Keratinocyte (primary cell): ENCODE measurements around the gene SH2D4B. TPM values are rescaled to one million over a fixed set of nuclear protein-coding genes. Genes with fewer than 3 reads are reported as not detected.

Source experiments
- DNase-seq: peaks from one replicate; pipeline ENCODE4 v3.0.0-alpha.2; 2011; ENCODE audit warnings: low read depth, missing footprints, low spot score
- FAIRE-seq: peaks from 2 replicates; lab custom pipeline; 2011; peaks lifted over from hg19 to GRCh38; lab: Jason Lieb, UNC
- H2AFZ ChIP-seq: 2 replicates; pipeline ENCODE4 v1.6.0; 2012; ENCODE audit warnings: low read length, control low read depth, inconsistent platforms; ENCODE audit not compliant: control insufficient read depth
- H3K27ac ChIP-seq: 2 replicates; pipeline ENCODE4 v1.5.1; 2011; ENCODE audit warnings: low read length; ENCODE audit not compliant: control insufficient read depth, insufficient read depth
- H3K27me3 ChIP-seq: 3 replicates; pipeline ENCODE4 v1.6.0; 2011; ENCODE audit warnings: low read length; ENCODE audit not compliant: control insufficient read depth, insufficient read depth; ENCODE audit errors: extremely low read depth
- H3K36me3 ChIP-seq, 2 experiments: 2 replicates in 1 of 2; 3 replicates in 1 of 2; pipeline ENCODE4 v1.5.1; 2011; ENCODE audit warnings: low read length in 2 of 2, mild to moderate bottlenecking in 1 of 2; ENCODE audit not compliant: control insufficient read depth in 2 of 2, insufficient read depth in 2 of 2; ENCODE audit errors: extremely low read depth in 1 of 2
- H3K4me1 ChIP-seq: 3 replicates; pipeline ENCODE4 v1.5.1; 2011; ENCODE audit warnings: low read length; ENCODE audit not compliant: control insufficient read depth, insufficient read depth; ENCODE audit errors: extremely low read depth
- H3K4me2 ChIP-seq: 3 replicates; pipeline ENCODE4 v1.6.0; 2011; ENCODE audit warnings: low read depth, low read length; ENCODE audit not compliant: control insufficient read depth, insufficient read depth; ENCODE audit errors: extremely low read depth
- H3K4me3 ChIP-seq, 3 experiments: fragments of 200-600 bp in 1 of 3; sonication (generic) in 1 of 3; 2 replicates in 2 of 3; 3 replicates in 1 of 3; pipeline ENCODE4 v1.5.1; 2011 to 2016; ENCODE audit warnings: low read length in 3 of 3, mild to moderate bottlenecking in 3 of 3, control low read depth in 2 of 3, inconsistent platforms in 1 of 3, low read depth in 1 of 3, mixed read lengths in 1 of 3, mixed run types in 1 of 3, moderate library complexity in 1 of 3; ENCODE audit not compliant: control insufficient read depth in 2 of 3, insufficient read depth in 2 of 3; ENCODE audit errors: extremely low read depth in 1 of 3
- H3K79me2 ChIP-seq: 2 replicates; pipeline ENCODE4 v1.6.0; 2012; ENCODE audit warnings: low read length; ENCODE audit not compliant: control insufficient read depth, insufficient read depth
- H3K9ac ChIP-seq: 3 replicates; pipeline ENCODE4 v1.6.0; 2011; ENCODE audit warnings: low read length; ENCODE audit not compliant: control insufficient read depth, insufficient read depth; ENCODE audit errors: extremely low read depth
- H3K9me1 ChIP-seq: 3 replicates; pipeline ENCODE4 v1.6.0; 2011; ENCODE audit warnings: low read length; ENCODE audit not compliant: control insufficient read depth, insufficient read depth; ENCODE audit errors: extremely low read depth
- H3K9me3 ChIP-seq: 2 replicates; pipeline ENCODE4 v1.5.1; 2012; ENCODE audit warnings: low read depth, low read length; ENCODE audit not compliant: control insufficient read depth
- H4K20me1 ChIP-seq: 3 replicates; pipeline ENCODE4 v1.6.0; 2011; ENCODE audit warnings: low read length; ENCODE audit not compliant: control insufficient read depth, insufficient read depth; ENCODE audit errors: extremely low read depth
- CTCF ChIP-seq, 3 experiments: IDR thresholded peaks in 1 of 3; conservative IDR thresholded peaks in 1 of 3; optimal IDR thresholded peaks in 1 of 3; 2 replicates in 2 of 3; 3 replicates in 1 of 3; pipeline versions ENCODE3 to v1.5.1; 2011; ENCODE audit warnings: low read length in 3 of 3, mild to moderate bottlenecking in 3 of 3, moderate library complexity in 2 of 3, control low read depth in 1 of 3, inconsistent platforms in 1 of 3; ENCODE audit not compliant: insufficient read depth in 2 of 3; ENCODE audit errors: extremely low read depth in 1 of 3
- EZH2 ChIP-seq: IDR thresholded peaks from one replicate; pipeline ENCODE4 v1.6.1; 2012; ENCODE audit warnings: inconsistent platforms, mild to moderate bottlenecking, low read length, moderate library complexity
- dilution Hi-C: fragments of 300-500 bp; cut with MboI; formaldehyde crosslinking; loops from one replicate; pipeline ENCODE4 v1.7.0; 2020; ENCODE audit warnings: low sequenced_read_pairs; ENCODE audit not compliant: extremely low pct_ligation_motif_present
- polyA plus RNA-seq, 5 experiments: library from polyadenylated mRNA; depleted of rRNA in 3 of 5; stranded (reverse) in 3 of 5; stranded (forward) in 1 of 5; unstranded in 1 of 5; fragments of >200 nt; gene quantifications; 1 replicate in 1 of 5; 2 replicates in 3 of 5; 3 replicates in 1 of 5; pipeline versions ENCODE4 v1.2.1 to v1.2.3, GENCODE V29; 2011 to 2012; ENCODE audit warnings: missing spikeins in 2 of 5, low read depth in 1 of 5, low replicate concordance in 1 of 5

The SH2D4B gene
- polyA plus RNA-seq, 1 donor (not counting 4 experiments of a cell fraction or from before 2014, with no cell fraction given), result 0.22 TPM

- Histone ChIP-seq H3K36me3 (no peaks in the 10 kb centered on the region), H3K4me1 (peaks cover 32% of the 10 kb centered on the region), H3K9me1 (no peaks in the 10 kb centered on the region), H3K27me3 (no peaks in the 10 kb centered on the region), H4K20me1 (no peaks in the 10 kb centered on the region), H3K79me2 (no peaks in the 10 kb centered on the region), H3K9ac (no peak overlapping the region), H2AFZ (no peak overlapping the region), H3K27ac (no peak overlapping the region), H3K4me3 (no peak overlapping the region), H3K9me3 (no peaks in the 10 kb centered on the region), H3K4me2 (no peak overlapping the region)
- TF ChIP-seq CTCF (optimal IDR thresholded peaks at IDR 0.05 in 1 of 3, IDR thresholded peaks at IDR 0.05 in 1 of 3, conservative IDR thresholded peaks at IDR 0.05 in 1 of 3; ENCODE audit: extremely low read depth in 1 of 3, insufficient read depth in 2 of 3, low read length in 3 of 3) (no peak), EZH2 (no peak)
- DNase-seq (no peak), FAIRE-seq (no peak)
- dilution Hi-C loops, result no loop called here
Observed at GRCh38 chr10:80537086-80537735, 491 bp upstream of the SH2D4B start.

GRCh38 chr10:80538481-80539185 is 931 bp downstream of the SH2D4B start:
- Histone ChIP-seq H3K4me3 (no peak overlapping the region), H3K79me2 (no peaks in the 10 kb centered on the region), H3K27ac (no peak overlapping the region), H2AFZ (no peak overlapping the region), H4K20me1 (no peaks in the 10 kb centered on the region), H3K4me1 (peaks cover 36% of the 10 kb centered on the region), H3K4me2 (no peak overlapping the region), H3K9me1 (no peaks in the 10 kb centered on the region), H3K9me3 (no peaks in the 10 kb centered on the region), H3K36me3 (no peaks in the 10 kb centered on the region), H3K27me3 (no peaks in the 10 kb centered on the region), H3K9ac (no peak overlapping the region)
- DNase-seq (no peak), FAIRE-seq (no peak)
- TF ChIP-seq CTCF (optimal IDR thresholded peaks at IDR 0.05 in 1 of 3, IDR thresholded peaks at IDR 0.05 in 1 of 3, conservative IDR thresholded peaks at IDR 0.05 in 1 of 3; ENCODE audit: extremely low read depth in 1 of 3, insufficient read depth in 2 of 3, low read length in 3 of 3), result no peak
- TF ChIP-seq EZH2, result no peak
- dilution Hi-C loops, result no loop called here
